SJCRH30 (cell line): Measurements from ENCODE around the gene CDK8. TPM values are rescaled to one million over a fixed set of nuclear protein-coding genes. Genes with fewer than 3 reads are reported as not detected.
"Not testable (repeated sequence)": the region's sequence is repeated elsewhere in the genome, so short reads cannot be mapped to it uniquely, and the experiment has no call there.

Experiments
- DNase-seq, 2 experiments: peaks; one replicate each; pipeline ENCODE4 v3.0.0-alpha.2; 2015 to 2020
- H3K27ac ChIP-seq: fragments of 250-450 bp; sonication (Bioruptor Pico); 2 replicates; pipeline ENCODE4 v1.5.1; 2020; ENCODE audit warnings: mild to moderate bottlenecking, moderate library complexity
- H3K27me3 ChIP-seq: fragments of 250-450 bp; sonication (Bioruptor Pico); 2 replicates; pipeline ENCODE4 v1.5.1; 2020; ENCODE audit warnings: mild to moderate bottlenecking, moderate library complexity
- H3K36me3 ChIP-seq: fragments of 250-450 bp; sonication (Bioruptor Pico); 2 replicates; pipeline ENCODE4 v1.5.1; 2020; ENCODE audit warnings: mild to moderate bottlenecking, moderate library complexity
- H3K4me1 ChIP-seq: fragments of 250-450 bp; sonication (Bioruptor Pico); 2 replicates; pipeline ENCODE4 v1.5.1; 2020; ENCODE audit warnings: mild to moderate bottlenecking, moderate library complexity
- H3K4me3 ChIP-seq: fragments of 250-450 bp; sonication (Bioruptor Pico); 2 replicates; pipeline ENCODE4 v1.5.1; 2020; ENCODE audit warnings: mild to moderate bottlenecking, moderate library complexity
- H3K9me3 ChIP-seq: fragments of 250-450 bp; sonication (Bioruptor Pico); replicated peaks from 2 replicates; pipeline ENCODE4 v1.5.1; 2020; ENCODE audit warnings: mild to moderate bottlenecking, moderate library complexity
- total RNA-seq: library from RNA; depleted of rRNA; stranded (reverse); fragments of >200 nt; shearing (Covaris generic); gene quantifications from 2 replicates; pipeline ENCODE4 v1.2.3, GENCODE V29; 2014

CDK8 gene
- total RNA-seq, 1 experiment from 2014 or later, result 74.5 TPM

GRCh38 chr13:26229080-26229615 lies 24.8 kb upstream of the CDK8 start:
- no peak overlapping the region for H3K4me3 ChIP-seq
- no peak for DNase-seq
- no peaks in the 10 kb centered on the region for H3K36me3 ChIP-seq
- H3K27ac ChIP-seq, result no peak overlapping the region
- H3K9me3 ChIP-seq, result no peaks in the 10 kb centered on the region
- H3K27me3 ChIP-seq, result no peaks in the 10 kb centered on the region
- no peaks in the 10 kb centered on the region for H3K4me1 ChIP-seq

GRCh38 chr13:26230703-26231102 lies 23.2 kb upstream of the CDK8 start:
- no peaks in the 10 kb centered on the region for H3K36me3 ChIP-seq
- H3K27me3 ChIP-seq, result no peaks in the 10 kb centered on the region
- no peaks in the 10 kb centered on the region for H3K9me3 ChIP-seq
- H3K27ac ChIP-seq, result no peak overlapping the region
- H3K4me1 ChIP-seq, result no peaks in the 10 kb centered on the region
- H3K4me3 ChIP-seq, result no peak overlapping the region
- DNase-seq, result no peak

GRCh38 chr13:26236296-26236695 lies 17.6 kb upstream of the CDK8 start:
- no peaks in the 10 kb centered on the region for H3K9me3 ChIP-seq
- H3K36me3 ChIP-seq, result no peaks in the 10 kb centered on the region
- H3K4me1 ChIP-seq, result no peaks in the 10 kb centered on the region
- H3K4me3 ChIP-seq, result no peak overlapping the region
- H3K27me3 ChIP-seq, result no peaks in the 10 kb centered on the region; the same call in 1 of the 2 replicates
- H3K27ac ChIP-seq, result no peak overlapping the region
- no peak for DNase-seq

GRCh38 chr13:26246154-26246553 lies 7.8 kb upstream of the CDK8 start:
- DNase-seq, result peak; percentile 38 to 66

GRCh38 chr13:26247011-26247410 lies 6.9 kb upstream of the CDK8 start:
- Histone ChIP-seq H3K4me3 (no peak overlapping the region), H3K9me3 (peaks cover 3% of the 10 kb centered on the region; the same call in 1 of the 2 replicates), H3K27ac (no peak overlapping the region; the same call in 1 of the 2 replicates), H3K36me3 (no peaks in the 10 kb centered on the region), H3K27me3 (no peaks in the 10 kb centered on the region), H3K4me1 (peaks cover 33% of the 10 kb centered on the region)
- peak; percentile 23 to 58 for DNase-seq

More at GRCh38 chr13:26246154-26246553, 7.8 kb upstream of the CDK8 start:
- Histone ChIP-seq H3K4me1 (peaks cover 33% of the 10 kb centered on the region), H3K4me3 (no peak overlapping the region), H3K27me3 (no peaks in the 10 kb centered on the region), H3K9me3 (peaks cover 3% of the 10 kb centered on the region; the same call in 1 of the 2 replicates), H3K27ac (peak overlapping the region; percentile 14; the same call in 1 of the 2 replicates), H3K36me3 (no peaks in the 10 kb centered on the region)

- peaks cover 33% of the 10 kb centered on the region for H3K4me1 ChIP-seq
- no peaks in the 10 kb centered on the region for H3K9me3 ChIP-seq
- no peaks in the 10 kb centered on the region for H3K27me3 ChIP-seq
- peak overlapping the region; percentile 68; the same call in 1 of the 2 replicates for H3K27ac ChIP-seq
- peak in 1 of 2 experiments; percentile 13 for DNase-seq
- H3K4me3 ChIP-seq, result no peak overlapping the region
- H3K36me3 ChIP-seq, result no peaks in the 10 kb centered on the region
These were observed 6.3 kb upstream of the CDK8 start for GRCh38 chr13:26247608-26248007.

GRCh38 chr13:26249551-26249950 lies 4.4 kb upstream of the CDK8 start:
- H3K27me3 ChIP-seq, result no peaks in the 10 kb centered on the region
- peaks cover 36% of the 10 kb centered on the region for H3K4me1 ChIP-seq
- DNase-seq, result no peak
- no peaks in the 10 kb centered on the region for H3K9me3 ChIP-seq
- H3K36me3 ChIP-seq, result no peaks in the 10 kb centered on the region
- peak overlapping the region; percentile 68 for H3K27ac ChIP-seq
- H3K4me3 ChIP-seq, result no peak overlapping the region

- H3K36me3 ChIP-seq, H3K27ac ChIP-seq, H3K9me3 ChIP-seq: not testable (repeated sequence)
These were observed 1.9 kb upstream of the CDK8 start for GRCh38 chr13:26252006-26252405.

GRCh38 chr13:26253262-26253786 lies 605 bp upstream of the CDK8 start:
- no peaks in the 10 kb centered on the region for H3K9me3 ChIP-seq
- no peaks in the 10 kb centered on the region for H3K36me3 ChIP-seq
- H3K27ac ChIP-seq, result peak overlapping the region; percentile 87

More at GRCh38 chr13:26252006-26252405, 1.9 kb upstream of the CDK8 start:
- H3K27me3 ChIP-seq, DNase-seq, H3K4me3 ChIP-seq: not testable (repeated sequence)
- H3K4me1 ChIP-seq, result peaks cover 34% of the 10 kb centered on the region

GRCh38 chr13:26254583-26255111 lies 718 bp downstream of the CDK8 start:
- H3K4me1 ChIP-seq, result peaks cover 15% of the 10 kb centered on the region
- H3K4me3 ChIP-seq, result peak overlapping the region; percentile 64
- no peaks in the 10 kb centered on the region for H3K36me3 ChIP-seq
- H3K9me3 ChIP-seq, result no peaks in the 10 kb centered on the region
- H3K27ac ChIP-seq, result peak overlapping the region; percentile 87
- H3K27me3 ChIP-seq, result no peaks in the 10 kb centered on the region
- DNase-seq, result peak; percentile 49 to 61

More at GRCh38 chr13:26253262-26253786, 605 bp upstream of the CDK8 start:
- no peaks in the 10 kb centered on the region for H3K27me3 ChIP-seq
- DNase-seq, result peak in 1 of 2 experiments; percentile 7
- peaks cover 24% of the 10 kb centered on the region for H3K4me1 ChIP-seq
- peak overlapping the region; percentile 64 for H3K4me3 ChIP-seq

GRCh38 chr13:26255115-26255514 lies 1.2 kb downstream of the CDK8 start:
- Histone ChIP-seq H3K27ac (peak overlapping the region; percentile 87; the same call in 1 of the 2 replicates), H3K4me1 (peaks cover 15% of the 10 kb centered on the region), H3K4me3 (peak overlapping the region; percentile 64), H3K27me3 (no peaks in the 10 kb centered on the region), H3K36me3 (no peaks in the 10 kb centered on the region), H3K9me3 (no peaks in the 10 kb centered on the region)
- peak in 1 of 2 experiments; percentile 28 for DNase-seq

GRCh38 chr13:26255691-26256277 lies 1.9 kb downstream of the CDK8 start:
- Histone ChIP-seq H3K27ac (peak overlapping the region; percentile 87; the same call in 1 of the 2 replicates), H3K27me3 (no peaks in the 10 kb centered on the region), H3K9me3 (no peaks in the 10 kb centered on the region), H3K4me3 (peak overlapping the region; percentile 64), H3K36me3 (no peaks in the 10 kb centered on the region), H3K4me1 (peaks cover 15% of the 10 kb centered on the region)
- peak in 1 of 2 experiments; percentile 40 for DNase-seq

GRCh38 chr13:26257049-26257448 lies 3.1 kb downstream of the CDK8 start:
- H3K4me3 ChIP-seq, result peak overlapping the region; percentile 64; the same call in 1 of the 2 replicates

GRCh38 chr13:26259634-26260033 lies 5.7 kb downstream of the CDK8 start:
- Histone ChIP-seq H3K4me3 (no peak overlapping the region), H3K36me3 (no peaks in the 10 kb centered on the region), H3K27me3 (no peaks in the 10 kb centered on the region), H3K4me1 (peaks cover 20% of the 10 kb centered on the region), H3K27ac (no peak overlapping the region), H3K9me3 (no peaks in the 10 kb centered on the region)
- no peak for DNase-seq

More at GRCh38 chr13:26257049-26257448, 3.1 kb downstream of the CDK8 start:
- H3K36me3 ChIP-seq, result no peaks in the 10 kb centered on the region
- no peaks in the 10 kb centered on the region for H3K9me3 ChIP-seq
- no peak overlapping the region for H3K27ac ChIP-seq
- no peaks in the 10 kb centered on the region for H3K27me3 ChIP-seq
- no peak for DNase-seq
- peaks cover 22% of the 10 kb centered on the region for H3K4me1 ChIP-seq

- Histone ChIP-seq H3K4me1 (peaks cover 10% of the 10 kb centered on the region), H3K36me3 (no peaks in the 10 kb centered on the region), H3K27ac (no peak overlapping the region), H3K27me3 (no peaks in the 10 kb centered on the region), H3K9me3 (no peaks in the 10 kb centered on the region), H3K4me3 (no peak overlapping the region)
- DNase-seq, result no peak
These were observed 8.2 kb downstream of the CDK8 start for GRCh38 chr13:26262156-26262555.
